Stimulated activated CD8-positive, alpha-beta memory T cell treated with anti-CD3 and anti-CD28 coated beads, Interleukin-12 subunit alpha, Interleukin-12 subunit beta, amount 100 ng/mL, for 24 hours (primary cell): ENCODE data around the gene LACRT.
"Not testable (repeated sequence)": the region's sequence is repeated elsewhere in the genome, so short reads cannot be mapped to it uniquely, and the experiment has no call there.

Source experiments
- DNase-seq: peaks from one replicate; pipeline ENCODE4 v3.0.0-alpha.2; 2020; ENCODE audit errors: extremely low read depth

Gene LACRT

DNA sequence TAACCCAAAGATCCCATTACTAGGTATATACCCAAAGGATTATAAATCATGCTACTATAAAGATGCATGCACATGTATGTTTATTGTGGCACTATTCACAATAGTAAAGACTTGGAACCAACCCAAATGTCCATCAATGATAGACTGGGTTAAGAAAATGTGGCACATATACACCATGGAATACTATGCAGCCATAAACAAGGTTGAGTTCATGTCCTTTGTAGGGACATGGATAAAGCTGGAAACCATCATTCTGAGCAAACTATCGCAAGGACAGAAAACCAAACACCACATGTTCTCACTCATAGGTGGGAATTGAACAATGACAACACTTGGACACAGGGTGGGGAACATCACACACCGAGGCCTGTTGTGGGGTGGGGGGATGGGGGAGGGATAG is 4.4 kb upstream of the LACRT start:
- not testable (repeated sequence) for DNase-seq

DNA sequence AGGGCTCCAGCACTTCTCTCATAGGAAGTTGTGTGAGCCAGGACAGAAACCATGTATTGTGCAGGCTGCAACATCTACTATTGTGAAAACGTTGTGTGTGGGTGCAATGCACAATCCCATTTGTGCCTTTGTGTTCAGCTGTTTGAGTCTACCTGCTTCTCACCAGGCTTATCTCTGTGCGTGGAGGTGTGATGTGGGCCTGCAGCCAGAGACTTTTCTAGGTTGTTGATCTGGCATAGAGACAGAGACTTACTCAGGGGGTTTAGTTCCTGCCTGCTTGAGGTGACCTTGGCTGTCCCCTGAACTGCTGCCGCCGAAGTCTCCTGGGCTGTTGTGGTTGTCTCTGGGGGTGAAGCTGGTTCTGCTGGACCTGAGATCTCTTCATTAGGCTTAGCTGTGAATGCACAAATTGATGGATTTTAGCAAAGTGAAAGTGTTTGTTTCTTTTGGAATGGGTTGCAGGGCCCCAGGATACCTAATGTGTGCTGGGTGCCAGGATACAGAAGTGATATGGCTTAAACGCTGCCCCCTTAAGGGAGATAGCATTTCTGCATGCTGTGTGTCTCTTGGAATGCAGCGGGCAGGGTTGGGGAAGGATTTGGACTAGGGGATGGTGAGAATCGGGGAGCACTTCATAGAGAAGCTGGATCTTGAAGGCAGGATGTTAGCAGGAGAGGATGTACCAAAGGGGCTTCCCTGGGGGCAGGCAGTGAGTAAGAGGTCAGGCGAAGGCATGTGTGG is 2.5 kb downstream of the LACRT start:
- no peak for DNase-seq

DNA sequence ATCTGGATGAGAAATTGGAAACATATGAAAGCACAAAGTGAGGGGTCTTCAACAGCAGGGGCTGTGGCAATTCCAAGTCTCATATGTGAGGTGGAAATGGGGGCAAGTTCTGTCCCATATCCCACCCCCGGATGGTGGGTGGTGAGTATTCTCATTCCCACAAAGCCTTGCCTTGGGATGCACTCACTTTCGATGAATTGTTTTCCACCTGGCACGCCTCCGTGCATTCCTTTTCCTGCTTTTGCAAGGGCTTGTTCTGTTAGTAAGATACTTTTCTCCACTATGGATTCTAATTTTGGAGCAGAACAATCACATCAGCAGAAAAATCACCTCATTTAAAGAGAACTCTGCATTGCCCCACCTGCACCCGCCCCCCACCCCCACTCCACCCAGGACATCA is 3.1 kb downstream of the LACRT start:
- DNase-seq: no peak

DNA sequence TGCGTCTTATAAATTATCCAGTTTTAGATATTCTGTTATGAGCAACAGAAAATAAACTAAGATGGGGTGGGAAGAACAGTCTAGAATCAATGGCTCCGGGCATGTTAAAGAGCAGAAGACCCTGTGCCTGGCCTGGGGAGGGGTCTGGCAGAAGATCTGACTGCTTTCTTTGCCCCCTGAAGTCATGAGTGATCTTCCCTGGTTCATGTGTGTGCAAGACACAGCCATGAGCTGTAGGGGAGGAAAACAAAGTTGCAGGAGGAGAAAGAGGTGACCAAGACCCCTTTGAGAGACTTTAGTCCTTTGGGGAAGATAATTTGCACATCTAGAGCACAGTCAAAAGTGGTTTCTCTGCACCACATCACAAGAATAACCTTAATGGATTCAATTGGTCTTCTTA is 4.8 kb downstream of the LACRT start:
- no peak for DNase-seq

DNA sequence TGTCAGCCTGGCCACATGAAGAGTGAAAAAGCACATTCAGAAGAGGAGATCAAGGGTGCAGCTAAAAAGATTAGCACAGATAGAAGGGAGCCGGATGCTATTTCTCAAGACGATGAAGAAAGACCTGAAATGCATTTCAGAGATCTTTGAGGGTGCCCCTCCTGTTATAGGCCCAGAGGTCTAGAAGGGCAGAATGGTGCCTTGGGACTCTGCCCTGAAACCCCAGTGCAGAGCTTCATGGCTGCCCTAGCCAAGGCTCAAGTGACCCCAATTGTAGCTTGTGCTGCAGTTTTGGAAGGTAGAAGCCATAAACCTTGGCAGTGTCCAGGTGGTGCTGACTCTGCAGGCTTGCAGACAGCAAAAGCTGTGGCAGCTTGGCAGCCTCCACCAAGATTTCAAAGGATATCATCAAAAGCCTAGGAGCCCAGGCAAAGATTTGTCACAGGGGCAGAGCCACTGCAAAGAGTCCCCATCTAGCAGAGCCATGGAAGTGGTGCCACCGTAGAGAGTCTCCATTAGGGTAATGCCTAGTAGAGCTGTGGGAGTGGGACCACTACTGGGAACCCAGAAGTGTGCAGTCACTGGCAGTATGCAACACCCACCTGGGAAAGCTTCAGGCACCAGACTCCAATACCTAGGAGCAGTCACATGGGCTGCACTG is 6.4 kb downstream of the LACRT start:
- no peak for DNase-seq

DNA sequence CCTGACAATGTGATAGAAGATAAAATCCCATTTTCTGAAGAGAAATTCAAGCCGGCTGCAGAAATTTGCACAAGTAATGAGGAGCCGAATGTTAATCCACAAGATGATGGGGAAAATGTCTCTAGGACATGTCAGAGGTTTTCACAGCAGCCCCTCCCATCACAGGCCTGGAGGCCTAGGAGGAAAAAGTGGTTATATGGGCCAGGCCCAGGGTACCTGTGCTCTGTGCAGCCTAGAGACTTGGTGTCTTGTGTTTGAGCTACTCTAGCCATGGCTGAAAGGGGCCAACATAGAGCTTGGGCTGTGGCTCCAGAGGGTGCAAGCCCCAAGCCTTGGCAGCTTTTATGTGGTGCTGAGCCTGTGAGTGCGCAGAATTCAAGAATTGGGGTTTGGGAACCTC is 7.4 kb downstream of the LACRT start:
- no peak for DNase-seq

GRCh38 chr12:54625598-54625997 is 9.1 kb downstream of the LACRT start:
- DNase-seq: no peak

GRCh38 chr12:54624315-54625279 is 10.1 kb downstream of the LACRT start:
- DNase-seq: no peak

GRCh38 chr12:54622463-54623183 is 12.1 kb downstream of the LACRT start:
- DNase-seq: no peak

GRCh38 chr12:54616933-54617680 is 17.6 kb downstream of the LACRT start:
- no peak for DNase-seq

- no peak for DNase-seq
Measured at GRCh38 chr12:54612225-54612750, 22.4 kb downstream of the LACRT start.

DNA sequence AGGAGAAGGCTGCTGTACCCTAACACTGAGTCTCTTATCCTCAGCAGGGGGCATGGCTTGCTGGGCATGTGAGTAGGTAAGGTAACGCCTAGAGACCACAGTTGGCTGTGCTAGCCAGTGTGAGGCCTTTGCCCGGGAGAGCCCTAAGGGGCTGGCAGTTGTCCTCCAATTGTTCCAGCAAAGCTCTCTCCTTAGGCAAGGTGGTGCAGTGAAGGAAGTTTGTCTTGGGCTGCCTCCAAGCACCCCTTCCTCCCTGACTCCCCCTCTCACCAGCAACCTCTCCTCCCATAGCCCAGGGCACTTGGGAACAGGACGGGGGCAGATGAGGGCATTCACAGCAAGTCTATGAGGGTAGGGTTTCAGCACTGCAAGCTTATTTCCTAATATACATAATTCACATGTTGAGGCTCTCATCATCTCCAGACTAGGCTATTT is 23.0 kb downstream of the LACRT start:
- no peak for DNase-seq

GRCh38 chr12:54608769-54609168 is 25.9 kb downstream of the LACRT start:
- no peak for DNase-seq

- no peak for DNase-seq
Measured at GRCh38 chr12:54608156-54608555, 26.5 kb downstream of the LACRT start.

- no peak for DNase-seq
Measured at GRCh38 chr12:54606556-54606955, 28.1 kb downstream of the LACRT start.

GRCh38 chr12:54605138-54605970 is 29.3 kb downstream of the LACRT start:
- no peak for DNase-seq

GRCh38 chr12:54604436-54604835 is 30.3 kb downstream of the LACRT start:
- no peak for DNase-seq

- DNase-seq: no peak
Measured at GRCh38 chr12:54603872-54604271, 30.8 kb downstream of the LACRT start.

GRCh38 chr12:54603173-54603814 is 31.4 kb downstream of the LACRT start:
- peak; percentile 28 for DNase-seq
